HepG2 (cell line): Measurements from ENCODE around the gene NEBL.

Experiments
- CREBL2 ChIP-seq: sonication (generic); formaldehyde crosslinking; IDR thresholded peaks from 2 replicates; pipeline ENCODE4 v1.8.1; 2023; ENCODE audit warnings: missing genetic modification reagents, mild to moderate bottlenecking, borderline replicate concordance
- CTCF ChIP-seq: sonication (generic); formaldehyde crosslinking; IDR thresholded peaks from 2 replicates; pipeline ENCODE4 v1.5.0; 2020; ENCODE audit warnings: mild to moderate bottlenecking, missing genetic modification reagents, moderate library complexity
- KAT7 ChIP-seq: IDR thresholded peaks from 2 replicates; pipeline ENCODE4 v1.6.1; 2018; ENCODE audit warnings: borderline replicate concordance, missing compliant biosample characterization
- MEF2D ChIP-seq: sonication (generic); formaldehyde crosslinking; IDR thresholded peaks from 2 replicates; pipeline ENCODE4 v1.5.1; 2020; ENCODE audit warnings: mild to moderate bottlenecking, missing genetic modification reagents
- POLR2A ChIP-seq, 2 experiments: IDR thresholded peaks; 2 replicates each; pipeline ENCODE4 v1.6.1; 2011; ENCODE audit warnings: low read depth in 2 of 2, low read length in 2 of 2, mild to moderate bottlenecking in 1 of 2, moderate library complexity in 1 of 2; ENCODE audit not compliant: insufficient read depth in 1 of 2
- RAD21 ChIP-seq: fragments of 450-650 bp; formaldehyde crosslinking; IDR thresholded peaks from 2 replicates; pipeline ENCODE4 v1.5.0; 2020; ENCODE audit warnings: mild to moderate bottlenecking
- ZBTB2 ChIP-seq: sonication (generic); formaldehyde crosslinking; IDR thresholded peaks from 2 replicates; pipeline ENCODE4 v1.8.0; 2022; ENCODE audit warnings: low read depth, missing genetic modification reagents
- ZNF687 ChIP-seq: sonication (generic); formaldehyde crosslinking; IDR thresholded peaks from 2 replicates; pipeline ENCODE4 v1.5.1; 2020; ENCODE audit warnings: mild to moderate bottlenecking, missing genetic modification reagents, moderate library complexity
- TF ChIP-seq, protein P1 (sequence below): sonication (generic); formaldehyde crosslinking; IDR thresholded peaks from 2 replicates; pipeline ENCODE4 v1.4.0; 2020; ENCODE audit warnings: missing genetic modification reagents

DNA sequence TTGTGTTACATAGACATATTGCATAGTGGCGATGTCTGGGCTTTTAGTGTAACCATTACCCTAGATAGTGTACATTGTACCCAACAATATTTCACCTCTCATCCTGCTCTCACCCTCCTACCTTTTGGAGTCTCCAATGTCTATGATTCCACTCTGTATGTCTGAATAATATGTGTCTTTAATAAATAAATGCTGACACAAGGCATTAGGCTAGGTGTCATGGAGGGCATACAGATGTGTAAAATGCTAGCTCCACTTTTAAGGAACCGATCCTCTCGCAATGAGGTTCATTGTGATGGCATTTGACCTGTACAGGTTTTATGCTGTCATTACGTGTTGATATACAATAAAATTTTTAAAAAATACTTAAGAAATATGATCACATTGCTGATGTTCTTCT, 74.3 kb downstream of the NEBL start:
- TF ChIP-seq CREBL2 (CRISPR knock-in tag) = no peak
- TF ChIP-seq MEF2D (CRISPR knock-in tag) = no peak
- no peak for TF ChIP-seq RAD21 (CRISPR knock-in tag)
- TF ChIP-seq KAT7 (CRISPR knock-in tag) = no peak
- TF ChIP-seq, protein P1, sequence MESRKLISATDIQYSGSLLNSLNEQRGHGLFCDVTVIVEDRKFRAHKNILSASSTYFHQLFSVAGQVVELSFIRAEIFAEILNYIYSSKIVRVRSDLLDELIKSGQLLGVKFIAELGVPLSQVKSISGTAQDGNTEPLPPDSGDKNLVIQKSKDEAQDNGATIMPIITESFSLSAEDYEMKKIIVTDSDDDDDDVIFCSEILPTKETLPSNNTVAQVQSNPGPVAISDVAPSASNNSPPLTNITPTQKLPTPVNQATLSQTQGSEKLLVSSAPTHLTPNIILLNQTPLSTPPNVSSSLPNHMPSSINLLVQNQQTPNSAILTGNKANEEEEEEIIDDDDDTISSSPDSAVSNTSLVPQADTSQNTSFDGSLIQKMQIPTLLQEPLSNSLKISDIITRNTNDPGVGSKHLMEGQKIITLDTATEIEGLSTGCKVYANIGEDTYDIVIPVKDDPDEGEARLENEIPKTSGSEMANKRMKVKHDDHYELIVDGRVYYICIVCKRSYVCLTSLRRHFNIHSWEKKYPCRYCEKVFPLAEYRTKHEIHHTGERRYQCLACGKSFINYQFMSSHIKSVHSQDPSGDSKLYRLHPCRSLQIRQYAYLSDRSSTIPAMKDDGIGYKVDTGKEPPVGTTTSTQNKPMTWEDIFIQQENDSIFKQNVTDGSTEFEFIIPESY (CRISPR knock-in tag) = no peak
- no peak for TF ChIP-seq POLR2A (IDR thresholded peaks at IDR 0.05; ENCODE audit: insufficient read depth in 1 of 2, low read depth in 2 of 2, low read length in 2 of 2)
- TF ChIP-seq ZBTB2 (CRISPR knock-in tag) = no peak
- TF ChIP-seq CTCF (CRISPR knock-in tag) = no peak
- no peak for TF ChIP-seq ZNF687
